Activated CD4-positive, alpha-beta memory T cell treated with anti-CD3 and anti-CD28 coated beads for 36 hours (primary cell): ENCODE results near the gene ST6GAL1. TPM values are rescaled to one million over a fixed set of nuclear protein-coding genes. Genes with fewer than 3 reads are reported as not detected.
"Not testable (repeated sequence)": the region's sequence is repeated elsewhere in the genome, so short reads cannot be mapped to it uniquely, and the experiment has no call there.

Experiments
- CTCF ChIA-PET: fragments of 350-600 bp; sonication (Branson Sonifier 250); formaldehyde crosslinking; loops from one replicate; lab custom pipeline; 2021; ENCODE audit warnings: antibody characterized with exemption, inconsistent platforms; lab: Charles Lee
- POLR2A ChIA-PET: fragments of 350-600 bp; sonication (Branson Sonifier 250); formaldehyde crosslinking; loops from one replicate; lab custom pipeline; 2021; ENCODE audit warnings: antibody characterized with exemption; lab: Charles Lee
- DNase-seq: peaks from one replicate; pipeline ENCODE4 v3.0.0-alpha.2; 2020
- H3K27ac Mint-ChIP-seq: one replicate; pipeline ENCODE4 v1.8.0; 2021; ENCODE audit warnings: mixed read lengths
- H3K27me3 Mint-ChIP-seq: one replicate; pipeline ENCODE4 v1.8.0; 2021; ENCODE audit warnings: mixed read lengths
- H3K36me3 Mint-ChIP-seq: one replicate; pipeline ENCODE4 v1.8.0; 2021; ENCODE audit warnings: mixed read lengths
- H3K4me1 Mint-ChIP-seq: one replicate; pipeline ENCODE4 v1.8.0; 2021; ENCODE audit warnings: low read depth, mixed read lengths
- H3K4me3 Mint-ChIP-seq: one replicate; pipeline ENCODE4 v1.8.0; 2021; ENCODE audit warnings: mild to moderate bottlenecking, mixed read lengths
- H3K9me3 Mint-ChIP-seq: one replicate; pipeline ENCODE4 v1.8.0; 2021; ENCODE audit warnings: mixed read lengths
- intact Hi-C: fragments of 100-400 bp; cut with micrococcal nuclease; formaldehyde crosslinking; loops from one replicate; pipeline ENCODE4 v1.15.1; 2023
- total RNA-seq, 2 experiments: library from RNA; stranded (reverse); gene quantifications; one replicate each; pipeline ENCODE4 v1.2.3, GENCODE V29; 2021

Gene ST6GAL1
- total RNA-seq, 2 experiments from 2014 or later = 99.9 to 113 TPM

GRCh38 chr3:187041362-187042307 lies 111.3 kb downstream of the ST6GAL1 start:
- CTCF ChIA-PET = interaction anchor here (1.2 to 1.5 kb wide), 2 partner anchors 14 to 190 kb away, joined by 3 to 6 read pairs; no protein-coding TSS in a partner anchor
- Mint-ChIP-seq H3K27me3 (no peaks in the 10 kb centered on the region), H3K27ac (peak overlapping the region; percentile 92), H3K4me3 (peak overlapping the region; percentile 47), H3K4me1 (peaks cover 82% of the 10 kb centered on the region), H3K36me3 (peaks cover 76% of the 10 kb centered on the region), H3K9me3 (no peaks in the 10 kb centered on the region)
- POLR2A ChIA-PET = interaction anchor here (0.6 to 1.6 kb wide), 9 partner anchors 9 to 198 kb away, joined by 3 to 7 read pairs (median 3); no protein-coding TSS in a partner anchor
- intact Hi-C loops = loop anchor here (1.0 to 10.0 kb wide), 8 partner anchors 12 to 763 kb away; partner anchors contain the start of gene ST6GAL1
- peak; percentile 70 for DNase-seq

- peaks cover 85% of the 10 kb centered on the region for H3K4me1 Mint-ChIP-seq
- no peaks in the 10 kb centered on the region for H3K9me3 Mint-ChIP-seq
- peak overlapping the region; percentile 47 for H3K4me3 Mint-ChIP-seq
- intact Hi-C loops = loop anchor here (5.0 to 10.0 kb wide), 2 partner anchors 90 to 762 kb away; no protein-coding TSS in a partner anchor
- H3K36me3 Mint-ChIP-seq = peaks cover 82% of the 10 kb centered on the region
- H3K27ac Mint-ChIP-seq = peak overlapping the region; percentile 92
- ChIA-PET POLR2A (interaction anchor here (0.6 to 1.6 kb wide), 2 partner anchors 10 to 160 kb away, joined by 3 to 7 read pairs; no protein-coding TSS in a partner anchor), CTCF (no interaction called here)
- H3K27me3 Mint-ChIP-seq = no peaks in the 10 kb centered on the region
- DNase-seq = no peak
These were observed 112.0 kb downstream of the ST6GAL1 start for GRCh38 chr3:187042346-187042745.

GRCh38 chr3:187042874-187043458 lies 112.6 kb downstream of the ST6GAL1 start:
- DNase-seq = no peak
- POLR2A ChIA-PET = interaction anchor here (1.3 to 1.6 kb wide), 2 partner anchors 16 to 161 kb away, joined by 3 to 5 read pairs; no protein-coding TSS in a partner anchor
- Mint-ChIP-seq H3K4me3 (peak overlapping the region; percentile 47), H3K9me3 (no peaks in the 10 kb centered on the region), H3K27me3 (no peaks in the 10 kb centered on the region), H3K36me3 (peaks cover 86% of the 10 kb centered on the region), H3K27ac (peak overlapping the region; percentile 92), H3K4me1 (peaks cover 88% of the 10 kb centered on the region)
- intact Hi-C loops = loop anchor here (5.0 to 10.0 kb wide), 2 partner anchors 91 to 762 kb away; no protein-coding TSS in a partner anchor
- CTCF ChIA-PET = no interaction called here

- POLR2A ChIA-PET = interaction anchor here (1.3 to 1.6 kb wide), 2 partner anchors 18 to 162 kb away, joined by 3 to 5 read pairs; no protein-coding TSS in a partner anchor
- no peaks in the 10 kb centered on the region for H3K9me3 Mint-ChIP-seq
These were observed 113.9 kb downstream of the ST6GAL1 start for GRCh38 chr3:187044206-187044605.

GRCh38 chr3:187044867-187045552 lies 114.7 kb downstream of the ST6GAL1 start:
- no peaks in the 10 kb centered on the region for H3K9me3 Mint-ChIP-seq
- peaks cover 85% of the 10 kb centered on the region for H3K36me3 Mint-ChIP-seq
- no peak for DNase-seq
- H3K27me3 Mint-ChIP-seq = no peaks in the 10 kb centered on the region
- intact Hi-C loops = loop anchor here (5.0 to 10.0 kb wide), 2 partner anchors 93 to 760 kb away; no protein-coding TSS in a partner anchor
- ChIA-PET CTCF (interaction anchor here (0.9 to 3.0 kb wide), 7 partner anchors 18 to 196 kb away, joined by 3 to 8 read pairs (median 4); partner anchors contain the start of gene RPL39L), POLR2A (interaction anchor here (1.6 kb wide), 1 partner anchor 18 kb away, joined by 5 read pairs; no protein-coding TSS in a partner anchor)
- peaks cover 88% of the 10 kb centered on the region for H3K4me1 Mint-ChIP-seq
- peak overlapping the region; percentile 17 for H3K4me3 Mint-ChIP-seq
- peak overlapping the region; percentile 70 for H3K27ac Mint-ChIP-seq

More at GRCh38 chr3:187044206-187044605, 113.9 kb downstream of the ST6GAL1 start:
- H3K4me3 Mint-ChIP-seq = peak overlapping the region; percentile 67
- H3K27me3 Mint-ChIP-seq = no peaks in the 10 kb centered on the region
- H3K27ac Mint-ChIP-seq = peak overlapping the region; percentile 92
- H3K36me3 Mint-ChIP-seq = peaks cover 85% of the 10 kb centered on the region
- CTCF ChIA-PET = interaction anchor here (0.9 to 3.0 kb wide), 6 partner anchors 13 to 195 kb away, joined by 3 to 8 read pairs (median 4); no protein-coding TSS in a partner anchor
- H3K4me1 Mint-ChIP-seq = peaks cover 88% of the 10 kb centered on the region
- no peak for DNase-seq
- intact Hi-C loops = loop anchor here (5.0 to 10.0 kb wide), 2 partner anchors 92 to 761 kb away; no protein-coding TSS in a partner anchor

- Mint-ChIP-seq H3K4me1 (peaks cover 88% of the 10 kb centered on the region), H3K27ac (peak overlapping the region; percentile 15), H3K4me3 (no peak overlapping the region), H3K36me3 (peaks cover 85% of the 10 kb centered on the region), H3K27me3 (no peaks in the 10 kb centered on the region), H3K9me3 (no peaks in the 10 kb centered on the region)
- POLR2A ChIA-PET = interaction anchor here (0.6 kb wide), 1 partner anchor 39 kb away, joined by 3 read pairs; no protein-coding TSS in a partner anchor
- DNase-seq = no peak
- CTCF ChIA-PET = interaction anchor here (0.9 to 3.0 kb wide), 4 partner anchors 19 to 119 kb away, joined by 3 to 8 read pairs (median 4); partner anchors contain the start of gene RPL39L
- intact Hi-C loops = loop anchor here (10.0 kb wide), 1 partner anchor 759 kb away; no protein-coding TSS in a partner anchor
These were observed 115.7 kb downstream of the ST6GAL1 start for GRCh38 chr3:187046033-187046432.

GRCh38 chr3:187049462-187050101 lies 119.3 kb downstream of the ST6GAL1 start:
- POLR2A ChIA-PET = interaction anchor here (1.1 kb wide), 1 partner anchor 22 kb away, joined by 3 read pairs; no protein-coding TSS in a partner anchor
- Mint-ChIP-seq H3K9me3 (peaks cover 24% of the 10 kb centered on the region), H3K4me3 (no peak overlapping the region), H3K27ac (peak overlapping the region; percentile 69), H3K36me3 (peaks cover 89% of the 10 kb centered on the region), H3K4me1 (peaks cover 65% of the 10 kb centered on the region), H3K27me3 (no peaks in the 10 kb centered on the region)
- DNase-seq = no peak
- CTCF ChIA-PET = interaction anchor here (0.9 to 1.7 kb wide), 5 partner anchors 22 to 228 kb away, joined by 3 to 5 read pairs (median 3); partner anchors contain the start of gene RPL39L
- intact Hi-C loops = loop anchor here (10.0 kb wide), 1 partner anchor 755 kb away; no protein-coding TSS in a partner anchor

- H3K4me1 Mint-ChIP-seq = peaks cover 62% of the 10 kb centered on the region
- no peaks in the 10 kb centered on the region for H3K27me3 Mint-ChIP-seq
- intact Hi-C loops = no loop called here
- ChIA-PET POLR2A (no interaction called here), CTCF (interaction anchor here (0.6 kb wide), 1 partner anchor 46 kb away, joined by 3 read pairs; no protein-coding TSS in a partner anchor)
- H3K4me3 Mint-ChIP-seq = no peak overlapping the region
- H3K36me3 Mint-ChIP-seq = peaks cover 94% of the 10 kb centered on the region
- no peak for DNase-seq
- peak overlapping the region; percentile 69 for H3K27ac Mint-ChIP-seq
- H3K9me3 Mint-ChIP-seq = peaks cover 38% of the 10 kb centered on the region
These were observed 120.7 kb downstream of the ST6GAL1 start for GRCh38 chr3:187051066-187051465.

GRCh38 chr3:187051724-187052366 lies 121.5 kb downstream of the ST6GAL1 start:
- H3K4me1 Mint-ChIP-seq = peaks cover 61% of the 10 kb centered on the region
- H3K27ac Mint-ChIP-seq = no peak overlapping the region
- peaks cover 94% of the 10 kb centered on the region for H3K36me3 Mint-ChIP-seq
- no peak overlapping the region for H3K4me3 Mint-ChIP-seq
- H3K27me3 Mint-ChIP-seq = no peaks in the 10 kb centered on the region
- DNase-seq = no peak
- H3K9me3 Mint-ChIP-seq = peaks cover 44% of the 10 kb centered on the region
- CTCF ChIA-PET = interaction anchor here (0.6 kb wide), 1 partner anchor 47 kb away, joined by 4 read pairs; no protein-coding TSS in a partner anchor
- intact Hi-C loops = no loop called here
- POLR2A ChIA-PET = no interaction called here

GRCh38 chr3:187052427-187052826 lies 122.1 kb downstream of the ST6GAL1 start:
- peaks cover 61% of the 10 kb centered on the region for H3K4me1 Mint-ChIP-seq
- POLR2A ChIA-PET, H3K27ac Mint-ChIP-seq, CTCF ChIA-PET, H3K4me3 Mint-ChIP-seq, DNase-seq, H3K27me3 Mint-ChIP-seq, intact Hi-C loops: not testable (repeated sequence)
- peaks cover 95% of the 10 kb centered on the region for H3K36me3 Mint-ChIP-seq
- peaks cover 49% of the 10 kb centered on the region for H3K9me3 Mint-ChIP-seq
